Activated CD8-positive, alpha-beta T cell treated with anti-CD3 and anti-CD28 coated beads for 36 hours (primary cell): ENCODE data around the gene RFX2. TPM values are rescaled to one million over a fixed set of nuclear protein-coding genes. Genes with fewer than 3 reads are reported as not detected.

Experiments
- ATAC-seq: fragments of 200-7000 bp; cut with Tn5 transposase; one replicate; pipeline ENCODE4 v1.10.0; 2021; ENCODE audit warnings: mild to moderate bottlenecking, moderate library complexity
- CTCF ChIA-PET: fragments of 350-600 bp; sonication (Branson Sonifier 250); formaldehyde crosslinking; loops from one replicate; lab custom pipeline; 2021; ENCODE audit warnings: antibody characterized with exemption; lab: Charles Lee
- POLR2A ChIA-PET: fragments of 350-600 bp; sonication (Branson Sonifier 250); formaldehyde crosslinking; loops from one replicate; lab custom pipeline; 2021; ENCODE audit warnings: antibody characterized with exemption; lab: Charles Lee
- DNase-seq: peaks from one replicate; pipeline ENCODE4 v3.0.0-alpha.2; 2020
- H3K27ac Mint-ChIP-seq: one replicate; pipeline ENCODE4 v1.8.0; 2021; ENCODE audit warnings: mild to moderate bottlenecking, mixed read lengths
- H3K27me3 Mint-ChIP-seq: one replicate; pipeline ENCODE4 v1.8.0; 2021; ENCODE audit warnings: mixed read lengths
- H3K36me3 Mint-ChIP-seq: one replicate; pipeline ENCODE4 v1.8.0; 2021; ENCODE audit warnings: low read depth, mixed read lengths
- H3K4me1 Mint-ChIP-seq: one replicate; pipeline ENCODE4 v1.8.0; 2021; ENCODE audit warnings: low read depth, mixed read lengths
- H3K4me3 Mint-ChIP-seq: one replicate; pipeline ENCODE4 v1.8.0; 2021; ENCODE audit warnings: mild to moderate bottlenecking, moderate library complexity, mixed read lengths
- H3K9me3 Mint-ChIP-seq: one replicate; pipeline ENCODE4 v1.8.0; 2021; ENCODE audit warnings: mixed read lengths
- intact Hi-C: fragments of 100-400 bp; cut with micrococcal nuclease; formaldehyde crosslinking; loops from one replicate; pipeline ENCODE4 v1.10.0; 2022
- total RNA-seq, 2 experiments: library from RNA; stranded (reverse); gene quantifications; one replicate each; pipeline ENCODE4 v1.2.3, GENCODE V29; 2021
- TF ChIP-seq, protein P1 (sequence below): fragments of 200-600 bp; IDR thresholded peaks from one replicate; pipeline ENCODE4 v1.8.0; 2022; ENCODE audit warnings: antibody characterized with exemption, mild to moderate bottlenecking

Gene RFX2
- total RNA-seq, 2 experiments from 2014 or later = 8.9 to 10.5 TPM

DNA sequence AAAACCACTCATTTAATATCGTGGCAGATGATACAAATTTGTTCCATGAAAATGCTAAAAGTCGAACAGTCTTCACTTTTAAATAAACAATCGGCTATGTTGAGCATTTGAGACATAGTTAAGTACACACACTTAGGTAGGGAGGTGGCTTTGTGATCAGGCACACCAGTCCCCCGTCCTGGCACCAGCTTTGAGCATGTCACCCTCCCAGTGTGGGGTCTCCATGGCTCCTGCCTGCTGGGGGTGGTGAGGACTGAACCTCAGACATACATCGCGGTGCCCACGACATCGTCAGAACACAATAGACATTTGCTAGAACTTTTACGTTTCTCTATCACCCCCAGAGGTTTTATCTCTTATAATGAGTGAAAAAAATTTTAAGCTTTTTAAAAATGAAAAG lies 62.0 kb downstream of the RFX2 start:
- ChIA-PET CTCF (interaction anchor here (0.6 to 8.8 kb wide), 26 partner anchors 9 to 378 kb away, joined by 3 to 218 read pairs (median 6); partner anchors contain the start of gene NRTN), POLR2A (no interaction called here)
- H3K27ac Mint-ChIP-seq = no peak overlapping the region
- H3K4me1 Mint-ChIP-seq = peaks cover 3% of the 10 kb centered on the region
- intact Hi-C loops = no loop called here
- ATAC-seq (no peak), DNase-seq (no peak)
- no peaks in the 10 kb centered on the region for H3K36me3 Mint-ChIP-seq
- TF ChIP-seq, protein P1, sequence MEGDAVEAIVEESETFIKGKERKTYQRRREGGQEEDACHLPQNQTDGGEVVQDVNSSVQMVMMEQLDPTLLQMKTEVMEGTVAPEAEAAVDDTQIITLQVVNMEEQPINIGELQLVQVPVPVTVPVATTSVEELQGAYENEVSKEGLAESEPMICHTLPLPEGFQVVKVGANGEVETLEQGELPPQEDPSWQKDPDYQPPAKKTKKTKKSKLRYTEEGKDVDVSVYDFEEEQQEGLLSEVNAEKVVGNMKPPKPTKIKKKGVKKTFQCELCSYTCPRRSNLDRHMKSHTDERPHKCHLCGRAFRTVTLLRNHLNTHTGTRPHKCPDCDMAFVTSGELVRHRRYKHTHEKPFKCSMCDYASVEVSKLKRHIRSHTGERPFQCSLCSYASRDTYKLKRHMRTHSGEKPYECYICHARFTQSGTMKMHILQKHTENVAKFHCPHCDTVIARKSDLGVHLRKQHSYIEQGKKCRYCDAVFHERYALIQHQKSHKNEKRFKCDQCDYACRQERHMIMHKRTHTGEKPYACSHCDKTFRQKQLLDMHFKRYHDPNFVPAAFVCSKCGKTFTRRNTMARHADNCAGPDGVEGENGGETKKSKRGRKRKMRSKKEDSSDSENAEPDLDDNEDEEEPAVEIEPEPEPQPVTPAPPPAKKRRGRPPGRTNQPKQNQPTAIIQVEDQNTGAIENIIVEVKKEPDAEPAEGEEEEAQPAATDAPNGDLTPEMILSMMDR = no peak
- no peaks in the 10 kb centered on the region for H3K9me3 Mint-ChIP-seq
- H3K4me3 Mint-ChIP-seq = no peak overlapping the region
- no peaks in the 10 kb centered on the region for H3K27me3 Mint-ChIP-seq

DNA sequence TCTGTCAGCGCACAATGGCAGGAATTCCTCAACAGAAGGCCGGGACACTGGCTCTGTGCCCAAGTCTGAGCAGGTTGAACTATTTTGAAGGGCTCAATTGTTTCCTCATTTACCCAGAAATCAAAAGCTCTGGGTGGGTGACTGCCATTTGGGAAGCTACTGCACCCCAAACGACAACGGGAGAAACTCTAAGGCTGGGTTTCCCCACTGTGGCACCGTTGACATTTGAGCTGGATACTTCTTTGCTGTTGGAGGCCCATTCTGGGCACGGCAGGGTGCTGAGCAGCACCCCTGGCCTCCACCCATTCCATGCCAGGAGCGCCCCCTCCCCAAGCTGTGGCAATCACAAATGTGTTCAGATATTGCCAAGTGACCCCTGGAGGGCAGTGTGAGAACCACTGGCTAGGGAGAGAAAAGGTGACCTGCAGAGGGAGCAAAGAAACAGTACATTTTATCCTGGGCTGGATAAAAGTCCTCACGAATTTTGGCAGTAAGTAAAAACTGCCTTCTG lies 62.5 kb downstream of the RFX2 start:
- CTCF ChIA-PET = interaction anchor here (0.8 to 8.8 kb wide), 21 partner anchors 9 to 252 kb away, joined by 3 to 218 read pairs (median 6); partner anchors contain the start of gene NRTN
- Mint-ChIP-seq H3K27me3 (no peaks in the 10 kb centered on the region), H3K4me1 (peaks cover 3% of the 10 kb centered on the region), H3K9me3 (no peaks in the 10 kb centered on the region), H3K27ac (no peak overlapping the region), H3K36me3 (no peaks in the 10 kb centered on the region), H3K4me3 (no peak overlapping the region)
- DNase-seq (no peak), ATAC-seq (no peak)
- intact Hi-C loops = no loop called here
- POLR2A ChIA-PET = no interaction called here
- TF ChIP-seq, protein P1 = peak; percentile 7

DNA sequence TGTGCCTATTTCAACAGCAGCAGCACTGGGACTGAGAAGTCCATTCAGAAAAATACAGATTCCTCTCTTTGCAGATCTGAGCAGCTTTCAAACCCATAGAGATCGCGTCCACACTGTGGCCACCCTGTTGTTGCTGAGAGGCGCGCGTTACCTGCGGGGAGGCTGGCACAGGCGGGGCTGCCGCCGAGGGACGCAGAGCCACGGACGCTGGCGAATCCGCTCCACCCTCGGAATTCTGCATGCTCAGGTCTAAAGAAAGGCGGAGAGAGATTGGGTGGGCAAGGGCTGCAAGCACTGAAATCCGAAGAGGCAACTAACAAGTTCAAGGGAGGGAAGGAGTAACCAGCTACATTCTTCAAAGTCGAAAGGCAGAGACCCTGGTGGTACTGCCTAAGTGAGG lies 63.0 kb downstream of the RFX2 start:
- no peak for ATAC-seq
- TF ChIP-seq, protein P1 = no peak
- Mint-ChIP-seq H3K36me3 (no peaks in the 10 kb centered on the region), H3K27ac (no peak overlapping the region), H3K9me3 (no peaks in the 10 kb centered on the region), H3K27me3 (no peaks in the 10 kb centered on the region), H3K4me1 (peaks cover 3% of the 10 kb centered on the region), H3K4me3 (no peak overlapping the region)
- DNase-seq = no peak
- ChIA-PET POLR2A (no interaction called here), CTCF (interaction anchor here (1.0 to 8.8 kb wide), 8 partner anchors 22 to 243 kb away, joined by 3 to 218 read pairs (median 6); partner anchors contain the start of gene NRTN)
- intact Hi-C loops = no loop called here

DNA sequence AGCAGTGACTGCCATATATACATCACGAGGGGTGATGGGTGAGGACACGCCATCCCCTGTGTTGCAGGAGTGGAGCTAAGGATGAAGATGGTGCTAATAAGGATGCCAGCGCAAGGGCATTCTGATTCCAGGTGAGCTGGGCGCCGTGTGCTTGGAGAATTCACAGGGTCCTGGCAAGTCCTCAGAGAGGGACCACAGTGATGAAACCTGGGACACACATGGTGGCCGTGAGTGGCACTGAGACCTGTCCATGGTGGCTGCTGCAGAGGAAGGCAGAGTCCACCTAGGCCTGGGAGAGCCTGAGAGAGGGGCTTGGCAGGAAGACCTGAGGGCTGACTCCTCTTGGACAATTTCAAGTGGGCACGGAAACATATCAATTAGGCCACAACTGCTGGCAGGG lies 65.2 kb downstream of the RFX2 start:
- no peak overlapping the region for H3K27ac Mint-ChIP-seq
- H3K4me3 Mint-ChIP-seq = no peak overlapping the region
- TF ChIP-seq, protein P1 = no peak
- CTCF ChIA-PET = interaction anchor here (1.1 kb wide), 2 partner anchors 23 to 80 kb away, joined by 3 to 6 read pairs; no protein-coding TSS in a partner anchor
- H3K27me3 Mint-ChIP-seq = no peaks in the 10 kb centered on the region
- ATAC-seq = no peak
- no peaks in the 10 kb centered on the region for H3K36me3 Mint-ChIP-seq
- DNase-seq = no peak
- POLR2A ChIA-PET = no interaction called here
- H3K4me1 Mint-ChIP-seq = peaks cover 3% of the 10 kb centered on the region
- no peaks in the 10 kb centered on the region for H3K9me3 Mint-ChIP-seq
- intact Hi-C loops = no loop called here

DNA sequence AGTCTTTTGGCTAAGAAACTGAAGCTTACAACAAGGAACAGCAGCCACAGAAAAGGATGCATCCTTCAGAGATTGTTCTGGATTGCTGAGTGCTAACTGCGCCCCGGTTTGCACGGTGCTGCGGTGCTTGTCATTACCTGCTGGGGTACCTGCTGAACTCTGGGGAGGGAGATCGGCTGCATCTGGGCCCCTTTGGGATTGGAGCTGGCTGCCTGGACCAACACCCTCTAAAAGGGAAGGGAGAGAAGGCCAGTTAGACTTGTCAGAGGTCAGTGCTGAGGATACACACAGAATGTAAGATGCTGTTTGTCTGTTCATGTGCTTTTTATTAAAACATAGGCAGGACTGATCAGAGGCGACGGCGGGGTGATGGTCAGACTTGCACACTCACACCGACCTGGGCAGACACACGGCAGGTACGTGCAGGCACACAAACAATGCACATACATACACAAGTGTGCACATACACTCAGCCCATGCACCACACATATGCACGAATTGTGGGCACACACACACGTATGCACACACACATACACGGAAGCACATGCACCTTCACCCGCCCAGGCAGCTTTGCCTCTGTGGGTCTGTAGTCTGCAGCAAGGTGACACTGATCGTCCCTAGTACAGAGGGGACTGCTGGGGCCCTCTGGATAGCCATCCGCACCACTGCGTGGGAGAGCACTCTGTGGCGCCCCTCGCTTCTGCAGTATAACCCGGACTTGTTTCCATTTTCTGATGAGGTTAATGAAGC lies 66.1 kb downstream of the RFX2 start:
- TF ChIP-seq, protein P1 = no peak
- no peak for DNase-seq
- Mint-ChIP-seq H3K27me3 (no peaks in the 10 kb centered on the region), H3K36me3 (no peaks in the 10 kb centered on the region), H3K4me3 (no peak overlapping the region), H3K4me1 (peaks cover 9% of the 10 kb centered on the region), H3K9me3 (no peaks in the 10 kb centered on the region), H3K27ac (no peak overlapping the region)
- no peak for ATAC-seq
- ChIA-PET CTCF (interaction anchor here (0.7 to 2.6 kb wide), 4 partner anchors 22 to 83 kb away, joined by 3 to 14 read pairs (median 4); no protein-coding TSS in a partner anchor), POLR2A (no interaction called here)
- intact Hi-C loops = no loop called here
